Activated CD4-positive, CD25-positive, alpha-beta regulatory T cell treated with anti-CD3 and anti-CD28 coated beads, Interleukin-2, amount 50 U/mL, for 16 hours (primary cell): ENCODE data around the gene SFTPB.
"Not testable (repeated sequence)": the region's sequence is repeated elsewhere in the genome, so short reads cannot be mapped to it uniquely, and the experiment has no call there.

ENCODE experiments used
- DNase-seq: peaks from one replicate; pipeline ENCODE4 v3.0.0-alpha.2; 2020; ENCODE audit warnings: low read depth, low spot score

The SFTPB gene

DNA sequence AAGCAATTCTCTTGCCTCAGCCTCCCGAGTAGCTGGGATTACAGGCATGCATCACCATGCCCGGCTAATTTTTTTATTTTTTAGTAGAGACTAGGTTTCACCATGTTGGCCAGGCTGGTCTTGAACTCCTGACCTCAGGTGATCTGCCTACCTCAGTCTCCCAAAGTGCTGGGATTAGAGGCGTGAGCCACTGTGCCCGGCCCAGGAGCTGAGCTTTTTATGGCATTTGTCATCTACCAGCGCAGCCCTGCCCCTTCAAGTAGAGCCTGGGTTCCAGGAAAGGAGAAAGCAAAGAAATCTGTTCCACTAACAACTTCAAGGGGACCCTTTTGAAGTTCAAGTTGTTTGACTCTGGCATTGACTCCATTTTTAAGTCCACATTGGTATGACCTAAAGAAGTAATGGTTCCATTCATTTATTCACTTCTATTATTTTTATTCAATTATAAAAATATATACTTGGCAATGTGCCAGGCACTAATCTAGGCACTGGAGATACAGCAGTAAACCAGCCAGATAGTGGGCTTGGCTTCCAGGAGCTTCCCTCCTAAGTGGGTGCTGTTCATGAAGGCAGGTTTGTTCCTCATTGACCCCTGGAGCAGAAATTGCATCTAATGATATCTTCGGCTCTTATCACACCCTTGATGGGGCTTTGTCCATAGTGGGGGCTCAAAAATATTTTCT is 8.0 kb upstream of the SFTPB start:
- no peak for DNase-seq

DNA sequence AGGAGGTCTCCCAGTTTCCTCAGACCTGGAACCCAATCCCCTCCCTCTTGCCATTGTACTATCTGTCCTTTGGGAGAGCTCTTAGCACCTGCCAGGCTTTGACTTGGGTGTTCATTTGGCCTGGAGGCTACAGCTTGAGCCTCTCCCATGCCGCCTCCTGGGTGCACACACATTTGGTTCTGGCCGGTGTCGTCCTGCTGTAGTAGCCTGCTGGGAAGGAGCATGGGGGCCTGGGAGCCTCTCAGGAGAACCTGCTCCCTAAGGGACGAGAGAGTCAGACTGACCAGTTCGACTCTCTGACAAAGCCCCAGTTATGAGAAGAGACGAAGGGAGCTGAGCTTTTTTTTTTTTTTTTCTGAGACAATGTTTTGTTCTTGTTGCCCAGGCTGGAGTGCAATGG is 7.4 kb upstream of the SFTPB start:
- no peak for DNase-seq

- no peak for DNase-seq
Observed at GRCh38 chr2:85674417-85674816, 6.4 kb upstream of the SFTPB start.

GRCh38 chr2:85673716-85674375 is 5.8 kb upstream of the SFTPB start:
- no peak for DNase-seq

GRCh38 chr2:85672456-85672855 is 4.5 kb upstream of the SFTPB start:
- no peak for DNase-seq

DNA sequence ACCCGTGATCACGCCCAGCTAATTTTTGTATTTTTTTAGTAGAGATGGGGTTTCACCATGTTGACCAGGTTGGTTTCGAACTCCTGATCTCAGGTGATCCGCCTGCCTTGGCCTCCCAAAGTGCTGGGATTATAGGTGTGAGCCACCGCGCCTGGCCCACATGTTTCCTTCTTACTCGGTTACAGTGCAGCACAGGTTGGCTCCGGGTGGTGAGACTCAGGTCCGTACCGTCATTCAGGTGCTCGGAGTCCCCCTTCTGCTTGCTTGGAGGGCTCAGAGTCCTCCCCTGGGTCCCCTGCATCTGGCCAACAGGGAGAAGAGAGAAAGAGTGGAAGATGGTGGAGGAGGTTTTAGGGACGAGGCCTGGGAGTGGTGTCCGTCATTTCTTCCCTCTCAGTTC is 2.4 kb upstream of the SFTPB start:
- DNase-seq, result not testable (repeated sequence)

DNA sequence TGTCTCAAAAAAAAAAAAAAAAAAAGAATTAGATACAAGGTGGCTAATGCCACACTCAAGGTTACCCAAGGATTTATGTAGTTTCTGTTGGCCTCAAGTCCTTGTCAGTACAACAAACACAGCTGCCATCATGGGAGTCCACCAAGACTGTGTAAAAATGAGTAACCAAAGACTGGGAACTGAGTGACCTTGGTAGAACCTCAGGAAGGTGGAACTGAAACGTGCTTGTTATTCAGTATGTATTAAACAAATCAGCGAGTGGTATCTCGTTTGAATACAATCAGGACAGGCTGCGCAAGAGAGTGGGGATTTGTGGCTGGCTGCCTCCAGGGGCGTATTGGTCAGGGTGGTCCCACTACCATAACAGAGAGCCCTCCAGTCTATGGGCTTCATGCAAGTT is 1.6 kb upstream of the SFTPB start:
- no peak for DNase-seq

DNA sequence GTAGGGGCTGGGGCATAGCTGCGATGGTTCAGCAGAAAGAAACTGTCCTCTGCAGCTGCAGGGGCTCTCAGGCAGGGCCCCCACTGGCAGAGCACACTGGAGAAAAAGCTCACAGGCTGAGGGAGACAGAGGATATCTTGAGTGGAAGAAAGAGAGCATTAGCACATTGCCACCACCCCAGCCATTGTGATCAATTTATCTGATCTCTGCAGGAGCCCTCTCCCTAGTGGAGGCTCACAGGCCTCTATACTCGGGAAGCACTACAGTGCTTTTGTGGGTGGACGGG is 801 bp upstream of the SFTPB start:
- no peak for DNase-seq

GRCh38 chr2:85667561-85668008 is 414 bp downstream of the SFTPB start:
- DNase-seq, result no peak

GRCh38 chr2:85666435-85667316 is 1.3 kb downstream of the SFTPB start:
- no peak for DNase-seq

DNA sequence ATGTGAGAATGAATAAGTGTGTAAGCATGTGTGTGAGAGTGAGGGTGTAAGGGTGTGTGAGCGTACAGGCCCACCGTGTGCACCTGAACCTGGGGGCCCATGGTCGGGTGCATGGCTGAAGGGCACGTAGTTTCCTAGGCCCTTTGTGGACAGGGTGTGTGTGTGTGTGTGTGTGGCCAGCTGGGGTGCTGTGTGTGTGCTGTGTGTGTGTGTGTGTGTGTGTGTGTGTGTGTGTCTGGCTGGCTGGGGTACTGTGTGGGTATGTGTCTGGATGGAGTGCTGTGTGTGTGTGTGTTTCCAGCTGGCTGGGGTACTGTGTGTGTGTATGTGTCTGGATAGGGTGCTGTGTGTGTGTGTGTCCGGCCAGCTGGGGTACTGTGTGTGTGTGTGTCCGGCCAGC is 2.0 kb downstream of the SFTPB start:
- DNase-seq, result no peak

- no peak for DNase-seq
Observed at GRCh38 chr2:85665264-85665937, 2.6 kb downstream of the SFTPB start.

- DNase-seq, result no peak
Observed at GRCh38 chr2:85663594-85664565, 4.1 kb downstream of the SFTPB start.

DNA sequence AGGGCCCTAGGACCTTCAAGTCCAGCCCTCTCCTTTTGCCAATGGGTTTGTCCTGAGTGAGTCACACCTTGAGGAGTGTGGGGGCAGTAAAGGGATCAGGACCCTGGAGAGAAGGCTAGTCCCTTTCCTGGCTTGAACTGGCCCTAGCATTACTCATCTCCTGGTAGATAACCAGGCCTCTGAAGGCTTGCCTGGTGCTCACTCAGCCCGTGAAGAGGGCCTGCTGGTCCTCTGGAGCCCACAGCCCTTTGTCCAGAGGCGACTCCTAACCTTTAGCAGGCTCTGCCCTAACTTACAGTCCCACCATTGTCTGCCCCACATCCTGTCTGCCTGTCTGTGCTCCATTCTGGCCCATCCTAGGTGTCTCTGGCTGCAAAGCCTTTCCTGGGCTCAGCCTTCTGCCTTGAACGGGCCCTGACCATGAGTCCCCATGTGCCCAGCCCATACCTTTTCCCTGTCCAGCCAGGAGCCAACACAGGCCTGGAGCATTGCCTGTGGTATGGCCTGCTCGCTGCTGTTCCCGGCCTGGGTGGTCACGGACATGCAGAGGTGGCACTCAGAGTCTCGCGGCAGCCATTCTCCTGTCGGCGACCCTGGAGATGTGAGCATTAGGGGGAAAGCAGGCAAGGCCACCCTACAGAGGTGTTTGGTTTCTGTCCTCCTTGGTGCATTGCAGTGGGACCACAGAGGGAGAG is 5.0 kb downstream of the SFTPB start:
- DNase-seq, result no peak

- no peak for DNase-seq
Observed at GRCh38 chr2:85661139-85661858, 6.7 kb downstream of the SFTPB start.

- no peak for DNase-seq
Observed at GRCh38 chr2:85660725-85661124, 7.3 kb downstream of the SFTPB start.

GRCh38 chr2:85660301-85660700 is 7.7 kb downstream of the SFTPB start:
- DNase-seq, result not testable (repeated sequence)

- no peak for DNase-seq
Observed at GRCh38 chr2:85659324-85659981, 8.5 kb downstream of the SFTPB start.

GRCh38 chr2:85657399-85657798 is 10.6 kb downstream of the SFTPB start:
- not testable (repeated sequence) for DNase-seq
